Endodermal cell (in vitro differentiated cells): ENCODE measurements around the gene ZMIZ1. TPM values are rescaled to one million over a fixed set of nuclear protein-coding genes. Genes with fewer than 3 reads are reported as not detected.

Source experiments
- DNase-seq: peaks from one replicate; pipeline ENCODE4 v3.0.0-alpha.2; 2017
- H3K27ac ChIP-seq: 2 replicates; pipeline ENCODE4 v1.5.1; 2013; ENCODE audit warnings: mild to moderate bottlenecking, low read depth, low read length, moderate library complexity
- H3K27me3 ChIP-seq: 2 replicates; pipeline ENCODE4 v1.6.1; 2013; ENCODE audit warnings: mild to moderate bottlenecking, low read length, moderate library complexity; ENCODE audit not compliant: insufficient read depth, control insufficient read depth, poor library complexity, severe bottlenecking
- H3K36me3 ChIP-seq: 2 replicates; pipeline ENCODE4 v1.7.0; 2013; ENCODE audit warnings: mild to moderate bottlenecking, low read length, moderate library complexity; ENCODE audit not compliant: control insufficient read depth, insufficient read depth
- H3K4me1 ChIP-seq: one replicate; pipeline ENCODE4 v1.7.0; 2013; ENCODE audit warnings: low read length; ENCODE audit not compliant: control insufficient read depth, insufficient read depth
- H3K4me3 ChIP-seq: 2 replicates; pipeline ENCODE4 v1.5.1; 2013; ENCODE audit warnings: mild to moderate bottlenecking, low read length, moderate library complexity
- H3K9ac ChIP-seq: 2 replicates; pipeline ENCODE4 v1.6.1; 2013; ENCODE audit warnings: mild to moderate bottlenecking, low read length, moderate library complexity; ENCODE audit not compliant: poor library complexity, severe bottlenecking; ENCODE audit errors: extremely low read depth
- H3K9me3 ChIP-seq: 2 replicates; pipeline ENCODE4 v1.6.1; 2013; ENCODE audit warnings: mild to moderate bottlenecking, low read length, moderate library complexity; ENCODE audit not compliant: control insufficient read depth
- H3K27ac Mint-ChIP-seq: 2 replicates; pipeline ENCODE4 v1.8.0; 2020; ENCODE audit warnings: mixed read lengths
- H3K27me3 Mint-ChIP-seq: 2 replicates; pipeline ENCODE4 v1.8.0; 2021; ENCODE audit warnings: mild to moderate bottlenecking, mixed read lengths; ENCODE audit not compliant: insufficient read depth
- H3K36me3 Mint-ChIP-seq: 2 replicates; pipeline ENCODE4 v1.8.0; 2020; ENCODE audit warnings: low read depth, mixed read lengths
- H3K4me1 Mint-ChIP-seq: 2 replicates; pipeline ENCODE4 v1.8.0; 2020; ENCODE audit warnings: mixed read lengths
- H3K4me3 Mint-ChIP-seq: 2 replicates; pipeline ENCODE4 v1.8.0; 2020; ENCODE audit warnings: mild to moderate bottlenecking, moderate library complexity, mixed read lengths
- H3K9me3 Mint-ChIP-seq: 2 replicates; pipeline ENCODE4 v1.8.0; 2020; ENCODE audit warnings: mild to moderate bottlenecking, mixed read lengths
- CTCF ChIP-seq: fragments of 200-600 bp; sonication (generic); conservative IDR thresholded peaks from 2 replicates; pipeline ENCODE4 v1.5.0; 2021; ENCODE audit warnings: antibody characterized with exemption, mild to moderate bottlenecking
- WGBS, 2 experiments: methylation state at CpG; one replicate each; pipeline versions ENCODE4 v1.1.5 to v1.1.7; 2013; ENCODE audit warnings: missing lambda C conversion rate in 2 of 2, mixed read lengths in 1 of 2; ENCODE audit not compliant: insufficient coverage in 1 of 2, insufficient read length in 1 of 2; 5-methylcytosine and 5-hydroxymethylcytosine counted together
- total RNA-seq, 2 donors: library from RNA; stranded (reverse); fragmentation: NEBNext Ultra II Directional in 1 of 2; extraction: Animal tissue kit (Norgen Biotek cat#: 25700) in 1 of 2; gene quantifications; 2 replicates in 1 of 2; 3 replicates in 1 of 2; pipeline ENCODE4 v1.2.1, GENCODE V29; 2021

ZMIZ1 gene
- total RNA-seq, 2 donors from 2014 or later, result 65.3 to 67.5 TPM

- no peaks in the 10 kb centered on the region for H3K27me3 ChIP-seq
- no peaks in the 10 kb centered on the region for H3K36me3 ChIP-seq
- Mint-ChIP-seq H3K4me1 (peaks cover 43% of the 10 kb centered on the region), H3K4me3 (no peak overlapping the region), H3K27me3 (no peaks in the 10 kb centered on the region), H3K9me3 (no peaks in the 10 kb centered on the region), H3K36me3 (no peaks in the 10 kb centered on the region), H3K27ac (no peak overlapping the region)
- no peaks in the 10 kb centered on the region for H3K9me3 ChIP-seq
- WGBS, 2 experiments, result 91 to 98% methylated on average over 9 to 12 of the region's 13 CpGs
- H3K9ac ChIP-seq, result no peak overlapping the region
- no peak overlapping the region for H3K4me3 ChIP-seq
- peak; percentile 41 for DNase-seq
- no peak overlapping the region for H3K27ac ChIP-seq
- H3K4me1 ChIP-seq, result peaks cover 21% of the 10 kb centered on the region
- TF ChIP-seq CTCF, result no peak
Measured at GRCh38 chr10:79023240-79024162, 45.3 kb upstream of the ZMIZ1 start.

- no peaks in the 10 kb centered on the region for H3K36me3 ChIP-seq
- H3K4me1 Mint-ChIP-seq, result peaks cover 45% of the 10 kb centered on the region
- no peak overlapping the region for H3K27ac ChIP-seq
- no peaks in the 10 kb centered on the region for H3K27me3 Mint-ChIP-seq
- peak; percentile 40 for DNase-seq
- no peak overlapping the region for H3K4me3 ChIP-seq
- peaks cover 21% of the 10 kb centered on the region for H3K4me1 ChIP-seq
- H3K27ac Mint-ChIP-seq, result peak overlapping the region; percentile 30
- TF ChIP-seq CTCF, result no peak
- no peaks in the 10 kb centered on the region for H3K27me3 ChIP-seq
- H3K9ac ChIP-seq, result no peak overlapping the region
- H3K4me3 Mint-ChIP-seq, result no peak overlapping the region
- no peaks in the 10 kb centered on the region for H3K9me3 ChIP-seq
- H3K9me3 Mint-ChIP-seq, result no peaks in the 10 kb centered on the region
- no peaks in the 10 kb centered on the region for H3K36me3 Mint-ChIP-seq
- WGBS, 2 experiments, result 95 to 97% methylated on average over 4 to 6 of the region's 6 CpGs
Measured at GRCh38 chr10:79024296-79024695, 44.5 kb upstream of the ZMIZ1 start.

- H3K4me3 Mint-ChIP-seq, result no peak overlapping the region
- DNase-seq, result peak; percentile 69
- H3K4me1 Mint-ChIP-seq, result peaks cover 46% of the 10 kb centered on the region
- no peaks in the 10 kb centered on the region for H3K36me3 Mint-ChIP-seq
- WGBS, 2 experiments, result 75 to 78% methylated on average over 2 to 5 of the region's 5 CpGs
- Histone ChIP-seq H3K9me3 (no peaks in the 10 kb centered on the region), H3K9ac (no peak overlapping the region), H3K4me3 (no peak overlapping the region), H3K27me3 (no peaks in the 10 kb centered on the region), H3K27ac (peak overlapping the region; percentile 55), H3K4me1 (peaks cover 21% of the 10 kb centered on the region), H3K36me3 (no peaks in the 10 kb centered on the region)
- TF ChIP-seq CTCF, result no peak
- H3K9me3 Mint-ChIP-seq, result no peaks in the 10 kb centered on the region
- peak overlapping the region; percentile 30 for H3K27ac Mint-ChIP-seq
- H3K27me3 Mint-ChIP-seq, result no peaks in the 10 kb centered on the region
Measured at GRCh38 chr10:79024720-79025198, 44.0 kb upstream of the ZMIZ1 start.
